SK-N-SH (cell line): Measurements from ENCODE around the gene FGF19. TPM values are rescaled to one million over a fixed set of nuclear protein-coding genes. Genes with fewer than 3 reads are reported as not detected.

Source experiments
- CTCF ChIA-PET: fragments of 300-600, 350-600 bp; formaldehyde crosslinking; extraction: SDS; loops from one replicate; lab custom pipeline; 2021; lab: Yijun Ruan, JAX
- POLR2A ChIA-PET: fragments of 350-600 bp; sonication (Branson Sonifier 250); formaldehyde crosslinking; extraction: SDS; loops from one replicate; lab custom pipeline; 2020; ENCODE audit warnings: antibody characterized with exemption, inconsistent platforms; lab: Yijun Ruan, JAX
- DNase-seq: peaks from one replicate; pipeline ENCODE4 v3.0.0; 2012
- H2AFZ ChIP-seq: fragments of 200-600 bp; sonication (generic); 2 replicates; pipeline ENCODE4 v1.8.1; 2016; ENCODE audit warnings: antibody characterized with exemption, mild to moderate bottlenecking, low read depth
- H3F3A ChIP-seq: fragments of 200-600 bp; sonication (generic); replicated peaks from 2 replicates; pipeline ENCODE3; 2016; ENCODE audit warnings: antibody characterized with exemption, mild to moderate bottlenecking; ENCODE audit not compliant: insufficient read depth
- H3K27ac ChIP-seq, 2 experiments: fragments of 200-500 bp in 1 of 2; fragments of 200-600 bp in 1 of 2; sonication (Bioruptor generic) in 1 of 2; sonication (generic), shearing (Covaris generic) in 1 of 2; 2 replicates each; pipeline versions ENCODE4 v1.5.1 to v1.6.1; 2014 to 2016; ENCODE audit warnings: low read depth in 2 of 2, inconsistent platforms in 1 of 2, low read length in 1 of 2, mild to moderate bottlenecking in 1 of 2, mixed read lengths in 1 of 2
- H3K27me3 ChIP-seq: fragments of 200-600 bp; sonication (generic), shearing (Covaris generic); 2 replicates; pipeline ENCODE4 v1.6.1; 2016; ENCODE audit warnings: mixed run types; ENCODE audit not compliant: insufficient read depth
- H3K36me3 ChIP-seq, 2 experiments: fragments of 200-500 bp in 1 of 2; fragments of 200-600 bp in 1 of 2; sonication (Bioruptor generic) in 1 of 2; sonication (generic) in 1 of 2; replicated peaks in 1 of 2; 2 replicates each; pipeline versions ENCODE3 to v1.5.1; 2014 to 2016; ENCODE audit warnings: low read length in 1 of 2, mild to moderate bottlenecking in 1 of 2; ENCODE audit not compliant: insufficient read depth in 2 of 2, control insufficient read depth in 1 of 2
- H3K4me1 ChIP-seq, 2 experiments: fragments of 200-500 bp in 1 of 2; fragments of 200-600 bp in 1 of 2; sonication (Bioruptor generic) in 1 of 2; sonication (generic), shearing (Covaris generic) in 1 of 2; 2 replicates each; pipeline versions ENCODE4 v1.5.1 to v1.6.1; 2014 to 2016; ENCODE audit warnings: low read depth in 1 of 2, low read length in 1 of 2, mixed run types in 1 of 2; ENCODE audit not compliant: insufficient read depth in 2 of 2, control insufficient read depth in 1 of 2
- H3K4me2 ChIP-seq: fragments of 200-600 bp; sonication (generic), shearing (Covaris generic); 2 replicates; pipeline ENCODE4 v1.6.1; 2017; ENCODE audit warnings: mixed run types
- H3K4me3 ChIP-seq, 2 experiments: fragments of 200-500 bp in 1 of 2; fragments of 200-600 bp in 1 of 2; sonication (Bioruptor generic) in 1 of 2; sonication (generic), shearing (Covaris generic) in 1 of 2; 2 replicates each; pipeline versions ENCODE4 v1.5.1 to v1.8.1; 2014 to 2016; ENCODE audit warnings: low read depth in 2 of 2, inconsistent platforms in 1 of 2, low read length in 1 of 2, mild to moderate bottlenecking in 1 of 2, mixed read lengths in 1 of 2, moderate library complexity in 1 of 2
- H3K79me2 ChIP-seq: fragments of 200-600 bp; sonication (generic); 2 replicates; pipeline ENCODE4 v1.8.1; 2017; ENCODE audit warnings: mild to moderate bottlenecking; ENCODE audit not compliant: insufficient read depth
- H3K9ac ChIP-seq: fragments of 200-600 bp; sonication (generic); 2 replicates; pipeline ENCODE4 v1.6.1; 2017; ENCODE audit warnings: mixed run types
- H3K9me2 ChIP-seq: fragments of 200-600 bp; sonication (generic); 2 replicates; pipeline ENCODE4 v1.6.1; 2017; ENCODE audit warnings: mixed run types
- H3K9me3 ChIP-seq: fragments of 200-600 bp; sonication (generic); 2 replicates; pipeline ENCODE4 v1.6.1; 2017; ENCODE audit warnings: mixed run types, mild to moderate bottlenecking, moderate library complexity
- H4K20me1 ChIP-seq: fragments of 200-600 bp; sonication (generic); 2 replicates; pipeline ENCODE4 v1.6.1; 2017; ENCODE audit warnings: mild to moderate bottlenecking, mixed run types; ENCODE audit not compliant: insufficient read depth
- CHD2 ChIP-seq: fragments of 150-350 bp; IDR thresholded peaks from 2 replicates; pipeline ENCODE4 v1.6.1; 2018; ENCODE audit warnings: low read length; ENCODE audit not compliant: partially characterized antibody
- CTCF ChIP-seq: fragments of 200-600 bp; sonication (generic); IDR thresholded peaks from 2 replicates; pipeline ENCODE4 v1.6.1; 2017; ENCODE audit warnings: antibody characterized with exemption, mild to moderate bottlenecking, moderate library complexity
- EZH2phosphoT487 ChIP-seq: fragments of 200-600 bp; sonication (generic); IDR thresholded peaks from 2 replicates; pipeline ENCODE4 v1.6.1; 2017; ENCODE audit warnings: low read depth, mixed run types, mild to moderate bottlenecking, antibody characterized with exemption, moderate library complexity, borderline replicate concordance
- FOSL2 ChIP-seq: IDR thresholded peaks from 2 replicates; pipeline ENCODE4 v1.4.0; 2012; ENCODE audit warnings: low read depth, mild to moderate bottlenecking, moderate library complexity, borderline replicate concordance
- GABPA ChIP-seq: IDR thresholded peaks from 2 replicates; pipeline ENCODE4 v1.4.0; 2012; ENCODE audit warnings: low read depth, mild to moderate bottlenecking
- MAX ChIP-seq: IDR thresholded peaks from 2 replicates; pipeline ENCODE4 v1.4.0; 2012; ENCODE audit warnings: low read depth
- MEF2A ChIP-seq: IDR thresholded peaks from 2 replicates; pipeline ENCODE4 v1.4.0; 2012; ENCODE audit warnings: low read depth, borderline replicate concordance
- NFIC ChIP-seq: IDR thresholded peaks from 2 replicates; pipeline ENCODE4 v1.4.0; 2012; ENCODE audit warnings: borderline replicate concordance
- NRF1 ChIP-seq: IDR thresholded peaks from 2 replicates; pipeline ENCODE4 v1.6.1; 2012; ENCODE audit warnings: low read depth, mild to moderate bottlenecking, low read length
- POLR2AphosphoS5 ChIP-seq: IDR thresholded peaks from 2 replicates; pipeline ENCODE4 v1.6.1; 2012; ENCODE audit warnings: low read depth, low read length
- RAD21 ChIP-seq: IDR thresholded peaks from 2 replicates; pipeline ENCODE4 v1.6.1; 2012; ENCODE audit warnings: mild to moderate bottlenecking, low read length
- REST ChIP-seq: IDR thresholded peaks from 2 replicates; pipeline ENCODE4 v1.6.1; 2012; ENCODE audit warnings: mild to moderate bottlenecking, low read depth, low read length, moderate library complexity
- SIN3A ChIP-seq: IDR thresholded peaks from 2 replicates; pipeline ENCODE4 v1.6.1; 2012; ENCODE audit warnings: low read depth, mild to moderate bottlenecking, low read length, moderate library complexity, borderline replicate concordance
- SMC3 ChIP-seq: IDR thresholded peaks from 2 replicates; pipeline ENCODE4 v1.6.1; 2012; ENCODE audit warnings: low read depth, low read length, improper control_type of control experiment
- TCF12 ChIP-seq: IDR thresholded peaks from 2 replicates; pipeline ENCODE4 v1.4.0; 2012
- USF1 ChIP-seq: IDR thresholded peaks from 2 replicates; pipeline ENCODE4 v1.4.0; 2012; ENCODE audit warnings: low read depth, borderline replicate concordance
- YY1 ChIP-seq: IDR thresholded peaks from 2 replicates; pipeline ENCODE4 v1.4.0; 2012; ENCODE audit warnings: low read depth, mild to moderate bottlenecking
- WGBS: methylation state at CpG from one replicate; pipeline ENCODE4 v1.1.6; 2017; ENCODE audit warnings: low lambda C conversion rate; 5-methylcytosine and 5-hydroxymethylcytosine counted together
- polyA plus RNA-seq, 3 experiments: library from polyadenylated mRNA; depleted of rRNA; stranded (reverse); fragments of >200 nt; gene quantifications; 2 replicates each; pipeline ENCODE4 v1.2.3, GENCODE V29; 2012

FGF19 gene
- polyA plus RNA-seq, 1 of the 3 experiments (the other 2 are of a cell fraction): not detected

GRCh38 chr11:69750875-69751597 is 47.2 kb upstream of the FGF19 start:
- H3K4me1 ChIP-seq: peaks cover 0 to 4% of the 10 kb centered on the region in 2 experiments; a peak in 1 of 4 replicates
- POLR2A ChIA-PET: no interaction called here
- H3K79me2 ChIP-seq: no peaks in the 10 kb centered on the region
- CTCF ChIA-PET: no interaction called here
- H2AFZ ChIP-seq: no peak overlapping the region
- 50% methylated on average over 7 of the region's 11 CpGs for WGBS
- no peaks in the 10 kb centered on the region for H4K20me1 ChIP-seq
- H3K27me3 ChIP-seq: no peaks in the 10 kb centered on the region
- no peaks in the 10 kb centered on the region for H3F3A ChIP-seq
- no peak overlapping the region for H3K27ac ChIP-seq
- DNase-seq: no peak
- H3K4me3 ChIP-seq: no peak overlapping the region
- TF ChIP-seq RAD21 (no peak), NFIC (no peak), MAX (no peak), SMC3 (no peak), CTCF (no peak), USF1 (no peak), TCF12 (no peak), FOSL2 (no peak)
- no peak overlapping the region for H3K4me2 ChIP-seq
- H3K9ac ChIP-seq: no peak overlapping the region
- H3K36me3 ChIP-seq: no peaks in the 10 kb centered on the region
- no peaks in the 10 kb centered on the region for H3K9me2 ChIP-seq
- no peaks in the 10 kb centered on the region for H3K9me3 ChIP-seq

- POLR2A ChIA-PET: no interaction called here
- no peaks in the 10 kb centered on the region for H3F3A ChIP-seq
- H3K4me2 ChIP-seq: no peak overlapping the region
- H3K4me1 ChIP-seq: peaks cover 0 to 4% of the 10 kb centered on the region in 2 experiments; a peak in 1 of 4 replicates
- H2AFZ ChIP-seq: no peak overlapping the region
- no peaks in the 10 kb centered on the region for H3K36me3 ChIP-seq
- no peak for DNase-seq
- no peaks in the 10 kb centered on the region for H3K9me2 ChIP-seq
- no peak overlapping the region for H3K9ac ChIP-seq
- WGBS: 42% methylated on average over 9 of the region's 11 CpGs
- no peak overlapping the region for H3K4me3 ChIP-seq
- H3K27me3 ChIP-seq: no peaks in the 10 kb centered on the region
- no peak overlapping the region for H3K27ac ChIP-seq
- no peaks in the 10 kb centered on the region for H3K79me2 ChIP-seq
- H3K9me3 ChIP-seq: no peaks in the 10 kb centered on the region
- H4K20me1 ChIP-seq: no peaks in the 10 kb centered on the region
- CTCF ChIA-PET: interaction anchor here (0.6 kb wide), 1 partner anchor 8 kb away, joined by 3 read pairs; no protein-coding TSS in a partner anchor
- TF ChIP-seq SIN3A: no peak
- no peak for TF ChIP-seq SMC3
- TF ChIP-seq POLR2AphosphoS5: no peak
- TF ChIP-seq RAD21: no peak
- no peak for TF ChIP-seq CHD2
- no peak for TF ChIP-seq CTCF
- no peak for TF ChIP-seq MEF2A
- no peak for TF ChIP-seq REST
- no peak for TF ChIP-seq NRF1
- TF ChIP-seq GABPA: no peak
- no peak for TF ChIP-seq NFIC
- TF ChIP-seq EZH2phosphoT487: no peak
- no peak for TF ChIP-seq YY1
Observed at GRCh38 chr11:69750108-69750850, 46.5 kb upstream of the FGF19 start.
